Body of pancreas (tissue), 4 donors: ENCODE results near the gene SSC5D. TPM values are rescaled to one million over a fixed set of nuclear protein-coding genes. Genes with fewer than 3 reads are reported as not detected.

Experiments
- ATAC-seq: fragments of 150-250 bp; one replicate; pipeline ENCODE4 v1.9.1; 2016
- DNase-seq, 4 donors: peaks; one replicate each; pipeline ENCODE4 v3.0.0-alpha.2; 2019
- H3K27ac ChIP-seq, 4 donors: fragments of 200-600 bp; sonication (generic); 1 replicate in 3 of 4; 2 replicates in 1 of 4; pipeline versions ENCODE4 v1.5.1 to v1.6.1; 2016 to 2019; ENCODE audit warnings: mild to moderate bottlenecking in 1 of 4, mixed read lengths in 1 of 4, moderate library complexity in 1 of 4
- H3K27me3 ChIP-seq, 2 donors: fragments of 200-600 bp; sonication (generic); one replicate each; pipeline ENCODE4 v1.6.0; 2016; ENCODE audit warnings: mild to moderate bottlenecking in 1 of 2
- H3K36me3 ChIP-seq, 2 donors: fragments of 200-600 bp; sonication (generic); replicated peaks in 1 of 2; 2 replicates each; pipeline ENCODE4 v1.5.1; 2016; ENCODE audit warnings: low read depth in 2 of 2; ENCODE audit not compliant: insufficient read depth in 1 of 2
- H3K4me1 ChIP-seq: fragments of 200-600 bp; sonication (generic); one replicate; pipeline ENCODE4 v1.6.0; 2016
- H3K4me3 ChIP-seq, 2 donors: fragments of 200-600 bp; sonication (generic); 1 replicate in 1 of 2; 2 replicates in 1 of 2; pipeline ENCODE4 v1.5.1; 2016 to 2019
- H3K9me3 ChIP-seq, 3 donors: fragments of 200-600 bp; sonication (generic); 1 replicate in 2 of 3; 2 replicates in 1 of 3; pipeline ENCODE4 v1.5.1; 2016
- POLR2A ChIP-seq, 3 donors: fragments of 450-650 bp; IDR thresholded peaks; one replicate each; pipeline ENCODE4 v1.6.1; 2016; ENCODE audit warnings: antibody characterized with exemption in 3 of 3, mild to moderate bottlenecking in 2 of 3
- WGBS, 2 donors: methylation state at CpG; one replicate each; pipeline ENCODE4 v1.1.5; 2017; 5-methylcytosine and 5-hydroxymethylcytosine counted together
- intact Hi-C: fragments of 100-400 bp; cut with DNase I; formaldehyde crosslinking; loops from one replicate; pipeline ENCODE4 v1.15.1; 2023
- total RNA-seq, 2 donors: library from RNA; depleted of rRNA; stranded (reverse); fragments of >200 nt; gene quantifications; one replicate each; pipeline ENCODE4 v1.1.0, GENCODE V29; 2016
- TF ChIP-seq, protein P1 (sequence below), 7 experiments: fragments of 450-650 bp in 4 of 7; fragments of 200-600 bp in 3 of 7; sonication (generic) in 3 of 7; IDR thresholded peaks; one replicate each; pipeline ENCODE4 v1.5.1; 2016 to 2019; ENCODE audit warnings: antibody characterized with exemption in 7 of 7

The SSC5D gene
- total RNA-seq, 2 donors from 2014 or later: 2.6 to 3.3 TPM

DNA sequence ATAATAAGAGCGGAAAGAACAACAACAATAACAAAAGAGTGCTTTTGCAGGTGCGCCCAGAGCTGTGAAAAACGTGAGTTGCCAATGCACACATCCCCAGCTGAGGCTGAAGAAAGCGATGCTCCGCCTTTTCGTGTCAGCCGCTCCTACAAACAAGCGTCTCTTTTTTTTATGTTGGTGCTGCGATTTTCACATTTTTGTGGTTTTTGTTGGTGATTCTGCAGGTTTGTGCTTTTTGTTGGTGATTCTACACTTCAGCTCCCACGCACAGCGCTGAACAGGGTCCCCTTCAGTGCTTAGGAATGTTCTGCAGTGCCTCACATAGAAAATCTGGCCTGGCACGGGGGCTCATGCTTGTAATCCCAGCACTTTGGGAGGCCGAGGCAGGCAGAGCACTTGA is 64.4 kb downstream of the SSC5D start:
- no peak for DNase-seq
- Histone ChIP-seq H3K4me1 (peaks cover 9% of the 10 kb centered on the region), H3K4me3 (no peak overlapping the region), H3K27me3 (no peaks in the 10 kb centered on the region), H3K9me3 (no peaks in the 10 kb centered on the region), H3K27ac (no peak overlapping the region), H3K36me3 (no peaks in the 10 kb centered on the region)
- intact Hi-C loops: no loop called here
- no peak for TF ChIP-seq POLR2A (IDR thresholded peaks at IDR 0.05)
- TF ChIP-seq, protein P1, sequence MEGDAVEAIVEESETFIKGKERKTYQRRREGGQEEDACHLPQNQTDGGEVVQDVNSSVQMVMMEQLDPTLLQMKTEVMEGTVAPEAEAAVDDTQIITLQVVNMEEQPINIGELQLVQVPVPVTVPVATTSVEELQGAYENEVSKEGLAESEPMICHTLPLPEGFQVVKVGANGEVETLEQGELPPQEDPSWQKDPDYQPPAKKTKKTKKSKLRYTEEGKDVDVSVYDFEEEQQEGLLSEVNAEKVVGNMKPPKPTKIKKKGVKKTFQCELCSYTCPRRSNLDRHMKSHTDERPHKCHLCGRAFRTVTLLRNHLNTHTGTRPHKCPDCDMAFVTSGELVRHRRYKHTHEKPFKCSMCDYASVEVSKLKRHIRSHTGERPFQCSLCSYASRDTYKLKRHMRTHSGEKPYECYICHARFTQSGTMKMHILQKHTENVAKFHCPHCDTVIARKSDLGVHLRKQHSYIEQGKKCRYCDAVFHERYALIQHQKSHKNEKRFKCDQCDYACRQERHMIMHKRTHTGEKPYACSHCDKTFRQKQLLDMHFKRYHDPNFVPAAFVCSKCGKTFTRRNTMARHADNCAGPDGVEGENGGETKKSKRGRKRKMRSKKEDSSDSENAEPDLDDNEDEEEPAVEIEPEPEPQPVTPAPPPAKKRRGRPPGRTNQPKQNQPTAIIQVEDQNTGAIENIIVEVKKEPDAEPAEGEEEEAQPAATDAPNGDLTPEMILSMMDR (IDR thresholded peaks at IDR 0.05): no peak
- no peak for ATAC-seq
- WGBS, 2 donors: 29 to 48% methylated on average over 11 to 13 of the region's 13 CpGs

DNA sequence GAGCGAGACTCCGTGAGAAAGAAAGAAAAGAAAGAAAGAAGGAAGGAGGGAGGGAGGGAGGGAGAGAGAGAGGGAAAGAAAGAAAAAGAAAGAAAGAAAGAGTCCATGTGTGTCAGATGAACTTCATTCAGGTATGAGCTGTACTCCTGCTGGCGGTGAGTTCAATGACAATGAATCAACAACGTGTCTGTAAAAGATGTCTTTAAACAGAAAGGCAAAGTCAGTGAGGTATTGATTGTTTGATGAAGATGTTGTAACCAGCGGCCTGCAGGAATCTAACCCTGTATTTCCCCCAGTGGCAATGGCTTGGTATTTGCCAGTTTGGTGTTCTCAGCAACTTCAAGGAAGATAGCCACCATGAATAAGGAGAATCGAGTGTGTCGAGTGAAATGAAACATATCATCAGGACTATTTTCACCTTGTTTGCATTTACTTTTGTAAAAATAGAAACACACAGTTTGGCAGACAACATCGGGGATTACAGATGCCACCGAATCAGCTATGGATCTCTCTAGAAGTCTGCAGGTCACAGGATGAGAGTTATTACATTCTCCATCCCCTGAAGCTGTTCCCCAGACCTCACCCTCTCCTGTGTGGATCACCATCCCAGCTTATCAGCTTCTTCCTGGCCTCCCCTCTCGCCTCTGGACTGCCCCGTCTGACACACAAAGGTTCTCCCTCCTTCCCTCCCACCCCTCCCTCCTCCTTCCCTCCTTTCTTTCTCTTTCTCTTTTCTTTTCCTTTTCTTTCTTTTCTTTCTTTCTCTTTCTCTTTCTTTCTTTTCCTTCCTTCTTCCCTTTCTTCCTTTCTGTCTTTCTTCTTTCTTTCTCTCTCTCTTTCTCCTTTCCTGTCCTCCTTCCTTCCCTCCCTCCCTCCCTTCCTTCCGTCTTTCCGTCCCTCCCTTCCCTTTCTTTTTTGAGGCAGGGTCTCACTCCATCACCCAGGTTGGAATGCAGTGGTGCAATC is 65.3 kb downstream of the SSC5D start:
- intact Hi-C loops: no loop called here
- no peak for DNase-seq

DNA sequence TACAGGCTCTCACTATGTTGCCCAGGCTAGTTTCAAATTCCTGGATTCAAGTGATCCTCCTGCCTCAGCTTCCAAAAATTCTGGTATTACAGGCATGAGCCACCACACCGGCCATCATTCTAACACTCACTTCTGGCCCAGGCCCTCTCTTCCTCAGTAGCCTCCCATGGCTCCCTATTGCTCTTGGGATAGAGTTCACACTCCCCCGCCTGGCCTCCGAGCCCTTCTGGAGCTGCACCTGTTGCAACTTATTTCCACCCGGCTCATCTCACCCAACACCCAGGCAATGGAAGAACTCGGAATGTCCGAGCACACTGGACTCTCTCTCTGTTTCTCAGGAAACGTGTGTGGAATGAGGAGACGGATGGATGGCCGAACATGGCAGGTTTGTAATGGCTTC is 66.1 kb downstream of the SSC5D start:
- TF ChIP-seq POLR2A (IDR thresholded peaks at IDR 0.05): no peak
- TF ChIP-seq, protein P1 (IDR thresholded peaks at IDR 0.05): no peak
- Histone ChIP-seq H3K27ac (no peak overlapping the region), H3K9me3 (no peaks in the 10 kb centered on the region), H3K4me1 (peaks cover 9% of the 10 kb centered on the region), H3K4me3 (no peak overlapping the region), H3K27me3 (peaks cover 0 to 1% of the 10 kb centered on the region in 2 donors), H3K36me3 (no peaks in the 10 kb centered on the region)
- WGBS, 2 donors: 85 to 86% methylated on average over 9 of the region's 9 CpGs
- ATAC-seq (no peak), DNase-seq (no peak)
- intact Hi-C loops: no loop called here

More for the DNA sequence above, 65.3 kb downstream of the SSC5D start:
- Histone ChIP-seq H3K36me3 (no peaks in the 10 kb centered on the region), H3K4me3 (no peak overlapping the region), H3K9me3 (no peaks in the 10 kb centered on the region), H3K27ac (no peak overlapping the region), H3K4me1 (peaks cover 9% of the 10 kb centered on the region), H3K27me3 (no peaks in the 10 kb centered on the region)
- no peak for ATAC-seq
- TF ChIP-seq POLR2A (IDR thresholded peaks at IDR 0.05): no peak
- TF ChIP-seq, protein P1 (IDR thresholded peaks at IDR 0.05): no peak
- WGBS, 2 donors: 49 to 50% methylated on average over 12 to 13 of the region's 13 CpGs

DNA sequence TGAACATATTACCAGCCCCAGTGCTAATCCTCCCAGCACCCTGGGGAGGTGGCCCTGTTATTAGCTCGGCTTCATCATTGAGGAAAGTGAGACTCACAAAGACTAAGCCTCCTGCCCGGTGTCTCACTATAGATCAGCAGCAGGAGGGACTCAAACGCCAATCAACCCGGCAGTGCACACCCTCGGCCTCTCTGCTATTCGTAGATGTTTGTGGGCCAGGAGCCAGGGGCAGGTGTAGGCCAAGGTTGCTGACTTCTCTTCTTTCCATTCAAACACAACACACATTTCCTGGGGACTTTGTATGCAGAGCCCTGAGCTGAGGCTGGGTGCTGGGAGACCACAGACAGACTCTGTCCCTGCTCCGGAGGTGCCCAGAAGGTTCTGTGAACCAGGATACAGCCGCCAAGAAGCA is 66.5 kb downstream of the SSC5D start:
- DNase-seq (peak in 3 of 4 donors; percentile 16 to 43 (median 34)), ATAC-seq (no peak)
- Histone ChIP-seq H3K27me3 (peaks cover 0 to 3% of the 10 kb centered on the region in 2 donors), H3K4me1 (peaks cover 5% of the 10 kb centered on the region), H3K27ac (no peak overlapping the region), H3K36me3 (no peaks in the 10 kb centered on the region), H3K9me3 (no peaks in the 10 kb centered on the region), H3K4me3 (no peak overlapping the region)
- WGBS, 2 donors: 49 to 80% methylated on average over 5 to 8 of the region's 8 CpGs
- TF ChIP-seq, protein P1 (IDR thresholded peaks at IDR 0.05): no peak
- intact Hi-C loops: no loop called here
